HCT116 (cell line): ENCODE results near the gene RAPGEF1.

ENCODE experiments used
- EGR1 ChIP-seq: IDR thresholded peaks from 2 replicates; pipeline ENCODE4 v1.6.1; 2012; ENCODE audit warnings: low read depth
- EZH2 ChIP-seq: fragments of 200-600 bp; sonication (generic); IDR thresholded peaks from 2 replicates; pipeline ENCODE4 v1.6.1; 2017; ENCODE audit warnings: antibody characterized with exemption, mixed run types
- EZH2phosphoT487 ChIP-seq: fragments of 200-600 bp; IDR thresholded peaks from 2 replicates; pipeline ENCODE4 v1.6.1; 2018; ENCODE audit warnings: antibody characterized with exemption, borderline replicate concordance
- JUND ChIP-seq: IDR thresholded peaks from 2 replicates; pipeline ENCODE4 v1.6.1; 2012
- POLR2A ChIP-seq: IDR thresholded peaks from 2 replicates; pipeline ENCODE4 v1.7.0; 2011; ENCODE audit warnings: borderline replicate concordance; ENCODE audit not compliant: insufficient read depth, insufficient read length; ENCODE audit errors: extremely low read depth
- POLR2AphosphoS5 ChIP-seq: IDR thresholded peaks from 2 replicates; pipeline ENCODE4 v1.6.1; 2011; ENCODE audit warnings: mild to moderate bottlenecking, low read depth, low read length, moderate library complexity
- TCF7L2 ChIP-seq: IDR thresholded peaks from 2 replicates; pipeline ENCODE4 v1.7.0; 2011; ENCODE audit warnings: borderline replicate concordance, inconsistent platforms; ENCODE audit not compliant: insufficient read depth, insufficient read length; ENCODE audit errors: extremely low read depth
- ZNF274 ChIP-seq: fragments of 200-500 bp; sonication (Bioruptor generic); IDR thresholded peaks from 2 replicates; pipeline ENCODE4 v1.6.1; 2014; ENCODE audit warnings: mild to moderate bottlenecking, low read depth, low read length, inconsistent platforms
- TF ChIP-seq, protein P1 (sequence below), 3 experiments: fragments of 200-600 bp in 1 of 3; sonication (generic) in 1 of 3; IDR thresholded peaks in 2 of 3; conservative IDR thresholded peaks in 1 of 3; 2 replicates each; pipeline ENCODE4 v1.5.1; 2012 to 2017; ENCODE audit warnings: low read depth in 2 of 3, low read length in 2 of 3, antibody characterized with exemption in 1 of 3, borderline replicate concordance in 1 of 3, control low read depth in 1 of 3, mild to moderate bottlenecking in 1 of 3, mixed read lengths in 1 of 3, mixed run types in 1 of 3, moderate library complexity in 1 of 3; ENCODE audit not compliant: insufficient read depth in 1 of 3
- TF ChIP-seq, protein P2 (sequence below): IDR thresholded peaks from 2 replicates; pipeline ENCODE4 v1.6.1; 2012
- TF ChIP-seq, protein P3 (sequence below): IDR thresholded peaks from 2 replicates; pipeline ENCODE4 v1.6.1; 2012; ENCODE audit warnings: low read depth

DNA sequence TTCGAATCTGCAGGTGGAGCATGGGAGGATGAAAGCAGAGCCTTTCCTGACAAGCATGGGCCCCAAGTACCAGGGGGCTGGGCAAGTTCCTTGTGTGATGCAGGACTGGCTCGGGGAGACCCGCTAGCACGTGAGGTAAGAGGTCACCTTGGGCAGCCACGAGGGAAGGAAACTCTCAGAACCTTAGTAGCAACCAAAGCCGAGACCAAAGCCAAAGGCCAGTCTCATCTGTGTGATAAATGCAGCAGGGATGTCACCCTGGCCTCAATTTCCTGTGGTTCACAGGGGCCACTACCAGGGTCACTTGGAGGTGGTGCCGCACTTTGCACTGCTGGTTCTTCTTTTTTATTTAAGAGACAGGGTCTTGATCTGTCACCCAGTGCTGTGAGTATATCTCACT is 155.0 kb downstream of the RAPGEF1 start:
- TF ChIP-seq, protein P1, sequence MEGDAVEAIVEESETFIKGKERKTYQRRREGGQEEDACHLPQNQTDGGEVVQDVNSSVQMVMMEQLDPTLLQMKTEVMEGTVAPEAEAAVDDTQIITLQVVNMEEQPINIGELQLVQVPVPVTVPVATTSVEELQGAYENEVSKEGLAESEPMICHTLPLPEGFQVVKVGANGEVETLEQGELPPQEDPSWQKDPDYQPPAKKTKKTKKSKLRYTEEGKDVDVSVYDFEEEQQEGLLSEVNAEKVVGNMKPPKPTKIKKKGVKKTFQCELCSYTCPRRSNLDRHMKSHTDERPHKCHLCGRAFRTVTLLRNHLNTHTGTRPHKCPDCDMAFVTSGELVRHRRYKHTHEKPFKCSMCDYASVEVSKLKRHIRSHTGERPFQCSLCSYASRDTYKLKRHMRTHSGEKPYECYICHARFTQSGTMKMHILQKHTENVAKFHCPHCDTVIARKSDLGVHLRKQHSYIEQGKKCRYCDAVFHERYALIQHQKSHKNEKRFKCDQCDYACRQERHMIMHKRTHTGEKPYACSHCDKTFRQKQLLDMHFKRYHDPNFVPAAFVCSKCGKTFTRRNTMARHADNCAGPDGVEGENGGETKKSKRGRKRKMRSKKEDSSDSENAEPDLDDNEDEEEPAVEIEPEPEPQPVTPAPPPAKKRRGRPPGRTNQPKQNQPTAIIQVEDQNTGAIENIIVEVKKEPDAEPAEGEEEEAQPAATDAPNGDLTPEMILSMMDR (IDR thresholded peaks at IDR 0.05 in 2 of 3, conservative IDR thresholded peaks at IDR 0.05 in 1 of 3; ENCODE audit: borderline replicate concordance in 1 of 3, insufficient read depth in 1 of 3, low read depth in 2 of 3, low read length in 2 of 3) = no peak
- TF ChIP-seq EZH2phosphoT487 (no peak), EGR1 (no peak), POLR2A (no peak), POLR2AphosphoS5 (no peak), JUND (no peak), ZNF274 (no peak), EZH2 (no peak), TCF7L2 (no peak)
- TF ChIP-seq, protein P2, sequence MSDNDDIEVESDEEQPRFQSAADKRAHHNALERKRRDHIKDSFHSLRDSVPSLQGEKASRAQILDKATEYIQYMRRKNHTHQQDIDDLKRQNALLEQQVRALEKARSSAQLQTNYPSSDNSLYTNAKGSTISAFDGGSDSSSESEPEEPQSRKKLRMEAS = no peak
- TF ChIP-seq, protein P3, sequence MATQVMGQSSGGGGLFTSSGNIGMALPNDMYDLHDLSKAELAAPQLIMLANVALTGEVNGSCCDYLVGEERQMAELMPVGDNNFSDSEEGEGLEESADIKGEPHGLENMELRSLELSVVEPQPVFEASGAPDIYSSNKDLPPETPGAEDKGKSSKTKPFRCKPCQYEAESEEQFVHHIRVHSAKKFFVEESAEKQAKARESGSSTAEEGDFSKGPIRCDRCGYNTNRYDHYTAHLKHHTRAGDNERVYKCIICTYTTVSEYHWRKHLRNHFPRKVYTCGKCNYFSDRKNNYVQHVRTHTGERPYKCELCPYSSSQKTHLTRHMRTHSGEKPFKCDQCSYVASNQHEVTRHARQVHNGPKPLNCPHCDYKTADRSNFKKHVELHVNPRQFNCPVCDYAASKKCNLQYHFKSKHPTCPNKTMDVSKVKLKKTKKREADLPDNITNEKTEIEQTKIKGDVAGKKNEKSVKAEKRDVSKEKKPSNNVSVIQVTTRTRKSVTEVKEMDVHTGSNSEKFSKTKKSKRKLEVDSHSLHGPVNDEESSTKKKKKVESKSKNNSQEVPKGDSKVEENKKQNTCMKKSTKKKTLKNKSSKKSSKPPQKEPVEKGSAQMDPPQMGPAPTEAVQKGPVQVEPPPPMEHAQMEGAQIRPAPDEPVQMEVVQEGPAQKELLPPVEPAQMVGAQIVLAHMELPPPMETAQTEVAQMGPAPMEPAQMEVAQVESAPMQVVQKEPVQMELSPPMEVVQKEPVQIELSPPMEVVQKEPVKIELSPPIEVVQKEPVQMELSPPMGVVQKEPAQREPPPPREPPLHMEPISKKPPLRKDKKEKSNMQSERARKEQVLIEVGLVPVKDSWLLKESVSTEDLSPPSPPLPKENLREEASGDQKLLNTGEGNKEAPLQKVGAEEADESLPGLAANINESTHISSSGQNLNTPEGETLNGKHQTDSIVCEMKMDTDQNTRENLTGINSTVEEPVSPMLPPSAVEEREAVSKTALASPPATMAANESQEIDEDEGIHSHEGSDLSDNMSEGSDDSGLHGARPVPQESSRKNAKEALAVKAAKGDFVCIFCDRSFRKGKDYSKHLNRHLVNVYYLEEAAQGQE = no peak
